ENCODE results near the gene SLC9A3.

SLC9A3 gene

DNA sequence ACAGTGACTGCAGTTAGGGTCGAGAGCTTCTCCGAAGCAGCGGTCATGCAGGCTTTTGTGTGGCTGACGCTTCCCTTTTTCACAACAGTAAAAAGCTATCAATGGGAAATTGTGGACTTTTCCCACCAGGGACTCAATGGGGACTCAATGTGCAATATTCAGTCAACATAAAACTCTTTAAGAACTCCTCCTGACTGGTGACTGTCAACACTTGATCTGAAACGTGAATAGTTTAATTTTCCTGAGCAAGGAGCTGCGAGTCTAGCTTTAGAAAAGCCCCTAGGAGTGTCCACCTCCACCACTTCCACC, 52.5 kb downstream of the SLC9A3 start:
- Histone ChIP-seq H2AFZ (ENCODE audit: low read depth, low read length) (no peak overlapping the region), H3K79me2 (ENCODE audit: insufficient read depth, low read length) (peaks cover 35% of the 10 kb centered on the region), H4K20me1 (ENCODE audit: insufficient read depth, low read length) (peaks cover 23% of the 10 kb centered on the region), H3K4me3 (ENCODE audit: low read depth in 1 of 2, low read length in 2 of 2) (peak overlapping the region; percentile 73 to 84; a peak in 3 of 4 replicates), H3K4me2 (ENCODE audit: insufficient read depth, low read length) (peak overlapping the region; percentile 89), H3K36me3 (ENCODE audit: insufficient read depth, low read length) (peaks cover 22% of the 10 kb centered on the region), H3K9ac (ENCODE audit: low read depth, low read length) (peak overlapping the region; percentile 100), H3K27ac (ENCODE audit: low read length) (peak overlapping the region; percentile 94), H3K27me3 (ENCODE audit: insufficient read depth, low read length, poor library complexity) (no peaks in the 10 kb centered on the region), H3K4me1 (ENCODE audit: insufficient read depth, low read length) (peaks cover 34% of the 10 kb centered on the region), H3K9me3 (ENCODE audit: insufficient read depth, low read length, severe bottlenecking) (no peaks in the 10 kb centered on the region)
- no peak for DNase-seq
- no peak for TF ChIP-seq EZH2 (IDR thresholded peaks at IDR 0.05; ENCODE audit: borderline replicate concordance, low read depth, low read length, severe bottlenecking)
- TF ChIP-seq, protein P1, sequence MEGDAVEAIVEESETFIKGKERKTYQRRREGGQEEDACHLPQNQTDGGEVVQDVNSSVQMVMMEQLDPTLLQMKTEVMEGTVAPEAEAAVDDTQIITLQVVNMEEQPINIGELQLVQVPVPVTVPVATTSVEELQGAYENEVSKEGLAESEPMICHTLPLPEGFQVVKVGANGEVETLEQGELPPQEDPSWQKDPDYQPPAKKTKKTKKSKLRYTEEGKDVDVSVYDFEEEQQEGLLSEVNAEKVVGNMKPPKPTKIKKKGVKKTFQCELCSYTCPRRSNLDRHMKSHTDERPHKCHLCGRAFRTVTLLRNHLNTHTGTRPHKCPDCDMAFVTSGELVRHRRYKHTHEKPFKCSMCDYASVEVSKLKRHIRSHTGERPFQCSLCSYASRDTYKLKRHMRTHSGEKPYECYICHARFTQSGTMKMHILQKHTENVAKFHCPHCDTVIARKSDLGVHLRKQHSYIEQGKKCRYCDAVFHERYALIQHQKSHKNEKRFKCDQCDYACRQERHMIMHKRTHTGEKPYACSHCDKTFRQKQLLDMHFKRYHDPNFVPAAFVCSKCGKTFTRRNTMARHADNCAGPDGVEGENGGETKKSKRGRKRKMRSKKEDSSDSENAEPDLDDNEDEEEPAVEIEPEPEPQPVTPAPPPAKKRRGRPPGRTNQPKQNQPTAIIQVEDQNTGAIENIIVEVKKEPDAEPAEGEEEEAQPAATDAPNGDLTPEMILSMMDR (IDR thresholded peaks at IDR 0.05; ENCODE audit: borderline replicate concordance, extremely low read depth, low read length, poor library complexity, severe bottlenecking), result no peak
- ATAC-seq (ENCODE audit: insufficient read depth, low read depth), result no peak

DNA sequence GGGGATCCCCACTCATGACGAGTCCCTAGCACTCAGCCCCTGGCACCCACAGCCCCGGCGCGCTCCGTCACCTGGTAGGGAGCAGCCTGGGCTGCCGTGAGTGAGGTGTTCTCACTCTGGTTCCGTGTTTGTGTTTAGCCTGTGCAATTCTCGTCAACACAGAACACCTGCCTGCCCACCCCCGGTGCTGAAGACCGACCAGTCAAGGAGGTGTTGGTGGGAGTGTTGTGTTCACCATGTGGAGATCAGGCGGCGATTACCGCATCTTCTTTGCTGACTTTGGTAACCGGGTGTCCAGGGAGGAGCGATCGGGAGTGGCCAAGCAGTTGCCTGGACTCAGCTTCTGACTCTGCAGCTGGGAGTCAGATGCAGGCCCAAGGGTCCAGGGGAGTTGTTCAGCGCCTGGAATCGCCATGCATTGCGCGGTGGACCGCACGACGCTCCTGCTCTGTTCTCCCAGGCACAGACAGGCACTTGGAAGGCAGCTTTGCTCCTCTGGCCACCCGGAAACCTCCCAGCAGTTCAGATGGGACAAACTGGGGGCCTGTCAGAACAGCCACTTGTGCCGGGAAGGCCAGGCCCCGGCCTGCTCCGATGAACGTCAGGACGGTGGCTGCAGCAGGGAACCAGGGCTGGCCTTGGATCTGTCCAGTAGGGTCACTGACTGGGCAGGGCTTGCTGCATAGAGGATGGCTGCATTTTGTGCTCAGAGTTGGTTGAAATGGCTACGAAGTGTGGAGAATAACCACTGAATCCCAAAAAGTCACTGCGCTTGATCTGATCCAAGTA, 53.1 kb downstream of the SLC9A3 start:
- H3K9ac ChIP-seq (ENCODE audit: low read depth, low read length), result peak overlapping the region; percentile 100
- no peak for TF ChIP-seq EZH2 (IDR thresholded peaks at IDR 0.05; ENCODE audit: borderline replicate concordance, low read depth, low read length, severe bottlenecking)
- TF ChIP-seq, protein P1 (IDR thresholded peaks at IDR 0.05; ENCODE audit: borderline replicate concordance, extremely low read depth, low read length, poor library complexity, severe bottlenecking), result no peak

DNA sequence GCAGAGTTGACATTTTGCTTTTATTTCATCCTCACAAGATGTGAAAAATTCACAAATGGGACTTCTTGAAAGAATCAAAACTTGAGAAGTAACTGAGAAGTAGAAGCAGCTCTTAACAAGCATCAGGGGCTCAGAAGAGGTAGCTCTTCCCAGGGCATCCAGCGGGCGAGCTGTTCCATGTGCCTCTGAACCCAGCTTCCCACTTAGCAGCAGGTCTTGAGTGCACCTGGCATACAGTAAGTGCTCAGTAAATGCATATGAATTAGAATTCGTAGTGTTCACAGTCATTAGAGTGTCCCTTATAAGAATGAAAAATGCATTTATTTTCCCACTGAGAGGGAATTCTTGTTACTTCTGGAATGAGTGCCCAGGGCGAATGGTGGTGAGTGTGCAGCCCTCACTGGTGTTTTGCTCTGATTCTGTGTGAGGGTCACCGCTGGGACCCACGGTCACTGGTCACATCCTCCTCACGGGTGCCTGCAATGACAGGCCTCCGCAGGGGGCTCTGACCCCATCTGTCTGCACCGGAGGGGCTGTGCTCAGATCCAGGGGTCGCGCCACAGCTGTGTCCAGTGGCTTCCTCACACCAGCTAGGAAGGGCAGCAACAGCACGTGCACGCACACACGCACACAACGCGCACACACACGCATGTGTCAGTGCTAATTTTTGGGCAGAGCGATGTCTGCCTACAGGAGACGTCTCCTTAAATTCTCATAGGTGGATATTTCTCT, 54.3 kb downstream of the SLC9A3 start:
- peak overlapping the region; percentile 89; the same call in 1 of the 2 replicates for H3K4me2 ChIP-seq (ENCODE audit: insufficient read depth, low read length)
- H4K20me1 ChIP-seq (ENCODE audit: insufficient read depth, low read length), result peaks cover 11% of the 10 kb centered on the region
- ATAC-seq (ENCODE audit: insufficient read depth, low read depth) (no peak), DNase-seq (no peak)
- peaks cover 35% of the 10 kb centered on the region for H3K36me3 ChIP-seq (ENCODE audit: insufficient read depth, low read length)
- TF ChIP-seq, protein P1 (IDR thresholded peaks at IDR 0.05; ENCODE audit: borderline replicate concordance, extremely low read depth, low read length, poor library complexity, severe bottlenecking), result peak; percentile 10
- TF ChIP-seq EZH2 (IDR thresholded peaks at IDR 0.05; ENCODE audit: borderline replicate concordance, low read depth, low read length, severe bottlenecking), result no peak
- H3K9ac ChIP-seq (ENCODE audit: low read depth, low read length), result no peak overlapping the region; the same call in 1 of the 2 replicates
- peaks cover 35% of the 10 kb centered on the region for H3K79me2 ChIP-seq (ENCODE audit: insufficient read depth, low read length)
- no peak overlapping the region for H3K27ac ChIP-seq (ENCODE audit: low read length)
- no peak overlapping the region for H3K4me3 ChIP-seq (ENCODE audit: low read depth in 1 of 2, low read length in 2 of 2)
- no peaks in the 10 kb centered on the region for H3K9me3 ChIP-seq (ENCODE audit: insufficient read depth, low read length, severe bottlenecking)
- H3K4me1 ChIP-seq (ENCODE audit: insufficient read depth, low read length), result peaks cover 32% of the 10 kb centered on the region
- H3K27me3 ChIP-seq (ENCODE audit: insufficient read depth, low read length, poor library complexity), result no peaks in the 10 kb centered on the region
- no peak overlapping the region for H2AFZ ChIP-seq (ENCODE audit: low read depth, low read length)

More for the DNA sequence above, 53.1 kb downstream of the SLC9A3 start:
- H2AFZ ChIP-seq (ENCODE audit: low read depth, low read length), result no peak overlapping the region
- peaks cover 23% of the 10 kb centered on the region for H3K36me3 ChIP-seq (ENCODE audit: insufficient read depth, low read length)
- H3K9me3 ChIP-seq (ENCODE audit: insufficient read depth, low read length, severe bottlenecking), result no peaks in the 10 kb centered on the region
- no peak for DNase-seq
- H3K27ac ChIP-seq (ENCODE audit: low read length), result peak overlapping the region; percentile 94
- no peak for ATAC-seq (ENCODE audit: insufficient read depth, low read depth)
- H4K20me1 ChIP-seq (ENCODE audit: insufficient read depth, low read length), result peaks cover 18% of the 10 kb centered on the region
- H3K4me3 ChIP-seq (ENCODE audit: low read depth in 1 of 2, low read length in 2 of 2), result peak overlapping the region in 1 of 2 experiments; percentile 73; a peak in 3 of 4 replicates
- peaks cover 35% of the 10 kb centered on the region for H3K79me2 ChIP-seq (ENCODE audit: insufficient read depth, low read length)
- no peaks in the 10 kb centered on the region for H3K27me3 ChIP-seq (ENCODE audit: insufficient read depth, low read length, poor library complexity)
- peak overlapping the region; percentile 89 for H3K4me2 ChIP-seq (ENCODE audit: insufficient read depth, low read length)
- H3K4me1 ChIP-seq (ENCODE audit: insufficient read depth, low read length), result peaks cover 34% of the 10 kb centered on the region

All from DND-41 (cell line).